ENCODE measurements around the gene TBC1D14.

The TBC1D14 gene

DNA sequence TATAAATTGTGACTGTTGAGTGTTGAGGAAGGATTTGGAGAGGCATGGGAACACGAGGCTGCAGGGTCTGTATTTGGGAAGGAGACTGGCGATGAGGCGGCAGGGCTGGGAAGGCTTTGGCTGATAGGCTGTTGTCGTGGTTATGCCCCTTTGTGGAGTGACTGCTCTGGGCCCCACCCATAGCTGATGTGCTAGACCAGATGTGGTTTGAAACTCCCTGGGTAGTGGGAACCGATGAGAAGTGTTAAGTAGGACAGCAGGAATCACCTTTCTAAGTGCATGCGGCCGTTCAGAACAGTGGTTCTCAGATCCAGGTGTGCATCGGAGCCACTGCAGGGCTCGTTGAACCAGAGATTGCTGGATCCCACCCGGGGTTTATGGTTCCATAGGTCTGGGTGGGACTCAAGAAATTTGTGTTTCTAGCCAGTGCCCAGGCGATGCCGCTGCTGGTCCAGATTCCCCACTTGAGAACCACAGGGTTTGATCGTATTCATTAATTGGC, 42.3 kb downstream of the TBC1D14 start:
- no peak for DNase-seq (ENCODE audit: low read depth in 2 of 2)

DNA sequence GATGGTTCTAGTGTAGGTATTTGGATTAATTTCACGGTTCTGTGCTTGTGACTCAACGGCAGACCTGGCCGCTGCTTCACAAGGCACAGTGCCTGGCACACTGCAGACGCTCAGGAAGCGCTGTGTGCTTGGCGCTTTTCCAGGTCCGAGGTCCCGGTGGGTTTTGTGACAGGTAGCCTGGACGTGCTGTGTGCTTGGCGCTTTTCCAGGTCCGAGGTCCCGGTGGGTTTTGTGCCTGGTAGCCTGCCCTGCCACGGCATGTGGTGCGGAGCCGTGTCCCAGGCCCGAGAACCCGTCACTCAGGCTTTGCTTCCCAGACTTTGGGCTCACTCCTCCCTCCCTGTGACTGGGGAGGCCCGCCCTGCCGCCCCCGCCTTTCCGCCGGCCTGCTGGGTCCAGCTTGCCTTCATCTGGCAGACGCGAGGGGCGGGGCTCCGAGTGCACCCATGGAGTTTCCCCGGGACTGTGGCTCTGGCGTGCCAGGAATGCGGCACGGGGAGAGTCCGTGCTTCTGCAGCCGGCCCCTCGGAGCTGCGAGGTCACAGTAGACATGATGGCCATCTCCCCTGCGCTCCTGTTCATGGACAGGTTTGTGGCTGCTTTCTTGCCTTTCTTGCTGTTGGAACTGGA, 44.2 kb downstream of the TBC1D14 start:
- no peak for DNase-seq (ENCODE audit: low read depth in 2 of 2)

DNA sequence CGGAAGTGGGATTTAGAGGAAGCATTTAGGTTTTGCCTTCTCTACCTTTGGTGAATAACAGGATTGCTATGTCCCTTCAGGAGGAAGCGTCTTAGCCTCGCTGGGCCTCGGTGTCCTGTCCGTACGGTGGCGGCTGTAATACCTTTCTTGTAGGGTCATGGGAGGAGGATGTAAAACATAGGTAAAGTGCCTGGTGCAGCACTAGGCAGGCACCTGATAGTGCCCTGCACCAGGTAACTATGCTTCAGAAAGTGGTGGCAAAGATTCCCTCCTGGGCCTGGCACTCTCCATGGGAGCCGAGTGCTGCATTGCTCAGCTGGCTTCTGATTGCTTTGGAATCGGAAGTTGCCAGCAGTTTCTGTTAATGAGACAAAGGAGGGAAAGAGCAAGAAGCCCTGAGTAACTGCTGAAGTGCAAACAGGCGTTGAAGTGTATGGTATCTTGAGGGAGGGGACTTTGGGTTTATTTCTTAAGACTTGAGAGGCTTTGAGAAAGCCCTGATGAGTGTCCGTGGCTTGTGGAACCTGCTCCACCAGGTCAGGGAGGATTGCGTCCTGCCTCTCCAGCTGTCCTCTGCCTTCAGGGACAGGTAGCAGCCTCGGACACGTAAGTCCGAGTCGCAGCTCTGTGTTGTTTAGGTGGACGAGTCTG, 45.8 kb downstream of the TBC1D14 start:
- DNase-seq (ENCODE audit: low read depth in 2 of 2): no peak

DNA sequence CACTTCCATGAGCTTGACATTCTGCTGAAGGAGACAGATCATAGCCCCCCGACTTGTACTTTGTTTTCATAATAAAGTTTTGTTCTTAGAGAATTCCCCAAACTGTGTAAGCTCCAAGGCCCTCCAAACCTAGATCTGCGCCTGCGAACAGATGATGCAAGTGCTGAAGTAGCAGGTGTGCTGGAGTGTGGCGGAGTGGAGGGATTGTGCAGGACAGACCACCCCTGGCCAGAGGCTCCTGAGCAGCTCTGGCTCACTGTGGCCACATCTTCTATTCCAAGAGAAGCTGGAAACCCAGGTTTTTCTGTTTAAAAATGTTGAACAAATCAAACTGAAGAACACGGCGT, 46.4 kb downstream of the TBC1D14 start:
- no peak for DNase-seq (ENCODE audit: low read depth in 2 of 2)

DNA sequence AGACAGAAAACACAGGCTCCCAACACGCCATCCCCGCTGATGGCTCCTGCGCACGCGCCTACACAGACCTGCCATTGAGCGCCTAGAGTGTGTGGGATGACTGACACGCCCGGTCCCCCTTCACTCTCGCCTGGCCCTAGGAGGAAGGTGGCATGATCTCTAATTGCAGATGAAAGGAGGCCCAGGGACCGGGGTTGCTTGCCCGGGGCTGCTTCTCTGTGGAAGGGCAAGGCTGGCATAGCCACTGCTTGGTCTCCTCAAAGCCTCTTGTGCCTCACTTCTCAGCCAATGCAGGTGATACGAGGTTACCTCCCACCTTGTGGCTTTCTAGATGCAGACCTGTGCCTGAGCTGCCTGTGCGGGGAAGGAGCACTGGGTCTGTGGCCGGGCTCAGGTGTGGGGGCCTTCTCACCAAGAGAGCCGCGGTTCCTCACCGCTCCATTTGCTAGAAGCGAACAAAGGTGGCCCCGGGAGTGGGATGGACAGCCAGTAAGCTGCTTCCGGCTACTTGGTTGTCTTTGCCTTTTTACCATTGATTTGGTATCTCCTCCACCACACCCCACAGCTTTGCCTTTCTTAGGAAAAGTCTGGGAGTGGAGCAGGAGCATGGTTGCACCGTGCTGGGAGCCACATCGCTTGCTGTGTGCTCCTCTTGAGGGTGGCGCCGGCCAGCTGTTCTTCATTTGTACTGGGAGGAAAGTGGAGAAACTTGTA, 47.0 kb downstream of the TBC1D14 start:
- DNase-seq (ENCODE audit: low read depth in 2 of 2): no peak

DNA sequence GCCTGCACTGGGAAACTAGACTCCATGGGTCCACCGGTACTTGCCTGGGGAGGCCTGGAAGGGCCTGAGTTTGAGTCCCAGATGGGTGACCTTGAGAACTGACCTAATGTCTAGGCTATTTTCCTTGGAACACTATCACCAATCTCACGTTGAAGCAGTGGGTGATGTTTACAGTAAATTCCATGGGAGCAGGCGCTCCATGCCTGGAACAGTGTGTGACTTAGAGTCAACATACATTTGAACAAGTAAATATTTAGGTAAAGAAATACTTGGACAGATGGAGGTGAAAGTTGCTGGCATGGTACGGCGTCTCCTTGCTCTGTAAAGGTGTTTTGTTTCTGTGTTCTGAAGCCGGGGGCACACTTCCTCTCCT, 47.5 kb downstream of the TBC1D14 start:
- DNase-seq (ENCODE audit: low read depth in 2 of 2): no peak

DNA sequence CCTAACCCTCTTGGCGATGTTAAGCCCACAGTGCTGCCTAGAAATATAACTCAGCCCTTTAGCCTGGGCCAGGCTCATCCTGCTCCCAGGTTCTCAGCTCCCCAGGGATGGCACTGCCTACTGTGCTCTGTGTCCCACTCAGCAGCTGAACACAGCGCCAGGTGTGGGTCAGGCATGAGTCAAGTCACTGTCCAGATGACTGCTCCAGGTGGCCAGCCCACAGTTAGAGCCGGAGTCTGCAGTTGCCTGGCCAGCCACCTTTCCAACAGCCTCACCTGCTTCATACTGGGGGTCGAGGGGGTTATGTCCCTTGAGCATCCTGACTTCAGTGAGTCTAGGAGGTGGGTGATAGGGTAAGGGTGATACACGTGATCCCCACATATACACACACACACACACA, 48.4 kb downstream of the TBC1D14 start:
- no peak for DNase-seq (ENCODE audit: low read depth in 2 of 2)

DNA sequence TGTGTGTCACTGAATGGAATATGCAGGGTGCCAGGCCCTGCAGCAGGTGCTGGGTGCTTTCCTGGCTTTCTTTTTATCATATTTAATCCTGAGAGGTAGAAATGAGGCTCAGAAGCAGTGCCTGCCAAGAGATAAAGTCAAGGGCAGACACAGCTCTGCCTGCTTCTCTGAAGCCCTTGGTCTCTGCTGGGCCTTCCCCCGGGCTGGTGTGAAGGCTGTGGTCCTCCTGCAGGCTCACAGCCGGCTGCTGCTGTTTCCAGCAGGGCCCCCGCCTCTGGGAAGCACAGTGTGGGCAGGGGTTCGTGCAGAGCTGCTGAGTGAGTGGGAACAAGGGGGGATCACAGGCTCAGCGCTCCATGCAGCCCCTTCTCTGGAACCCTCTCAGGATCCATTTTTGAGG, 49.6 kb downstream of the TBC1D14 start:
- DNase-seq (ENCODE audit: low read depth in 2 of 2): no peak

DNA sequence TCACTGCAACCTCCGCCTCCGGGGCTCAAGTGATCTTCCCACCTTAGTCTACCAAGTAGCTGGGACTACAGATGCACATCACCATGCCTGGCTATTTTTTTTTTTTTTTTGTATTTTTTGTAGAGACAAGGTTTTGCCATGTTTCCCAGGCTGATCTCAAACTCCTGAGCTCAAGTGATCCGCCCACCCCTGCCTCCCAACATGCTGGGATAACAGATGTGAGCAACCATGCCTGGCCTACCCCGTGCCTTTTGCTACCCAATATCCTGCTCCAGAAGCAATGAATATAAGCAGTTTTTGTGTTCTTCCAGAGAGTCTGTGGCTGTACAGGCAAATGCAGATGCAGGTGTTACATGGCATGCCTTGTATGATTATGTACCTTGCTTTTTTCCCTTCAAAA, 50.5 kb downstream of the TBC1D14 start:
- no peak for DNase-seq (ENCODE audit: low read depth in 2 of 2)

DNA sequence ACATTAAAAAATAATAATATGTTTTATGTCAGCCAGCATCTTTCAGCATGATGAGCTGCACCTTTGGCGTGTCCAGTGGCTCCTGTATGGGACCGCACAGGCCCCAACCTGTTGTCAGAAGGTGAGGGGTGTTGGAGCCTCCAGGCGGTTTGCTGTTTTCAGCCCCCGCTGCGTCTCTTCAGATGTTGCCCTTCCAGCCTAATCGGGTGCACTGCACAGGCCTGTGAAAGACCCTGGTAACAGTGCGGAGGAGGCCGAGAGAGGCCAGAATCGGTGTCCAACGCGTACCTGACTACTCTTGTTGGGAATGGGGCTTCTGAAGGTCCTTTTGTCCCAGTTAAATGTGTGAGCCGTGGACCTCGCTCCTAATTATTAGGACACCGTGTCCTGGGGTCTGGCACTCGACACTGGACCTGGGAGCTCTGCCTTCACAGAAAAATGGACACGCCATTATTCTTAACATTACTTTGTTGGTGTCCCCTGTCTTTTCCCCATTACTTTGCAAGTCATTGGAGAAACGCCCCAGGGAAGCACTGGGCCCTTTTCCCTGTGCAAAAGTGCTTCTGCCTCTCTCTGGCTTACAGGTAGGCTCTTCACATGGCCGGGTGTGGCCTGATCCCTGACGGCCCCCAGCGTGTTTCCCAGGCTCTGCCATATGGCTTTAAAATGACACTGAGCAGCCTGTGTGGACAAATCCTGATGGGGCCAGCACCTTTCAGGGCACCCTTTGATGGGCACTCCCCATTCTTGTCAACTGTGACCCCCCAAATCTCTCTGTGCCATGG, 51.2 kb downstream of the TBC1D14 start:
- DNase-seq (ENCODE audit: low read depth in 2 of 2): no peak

DNA sequence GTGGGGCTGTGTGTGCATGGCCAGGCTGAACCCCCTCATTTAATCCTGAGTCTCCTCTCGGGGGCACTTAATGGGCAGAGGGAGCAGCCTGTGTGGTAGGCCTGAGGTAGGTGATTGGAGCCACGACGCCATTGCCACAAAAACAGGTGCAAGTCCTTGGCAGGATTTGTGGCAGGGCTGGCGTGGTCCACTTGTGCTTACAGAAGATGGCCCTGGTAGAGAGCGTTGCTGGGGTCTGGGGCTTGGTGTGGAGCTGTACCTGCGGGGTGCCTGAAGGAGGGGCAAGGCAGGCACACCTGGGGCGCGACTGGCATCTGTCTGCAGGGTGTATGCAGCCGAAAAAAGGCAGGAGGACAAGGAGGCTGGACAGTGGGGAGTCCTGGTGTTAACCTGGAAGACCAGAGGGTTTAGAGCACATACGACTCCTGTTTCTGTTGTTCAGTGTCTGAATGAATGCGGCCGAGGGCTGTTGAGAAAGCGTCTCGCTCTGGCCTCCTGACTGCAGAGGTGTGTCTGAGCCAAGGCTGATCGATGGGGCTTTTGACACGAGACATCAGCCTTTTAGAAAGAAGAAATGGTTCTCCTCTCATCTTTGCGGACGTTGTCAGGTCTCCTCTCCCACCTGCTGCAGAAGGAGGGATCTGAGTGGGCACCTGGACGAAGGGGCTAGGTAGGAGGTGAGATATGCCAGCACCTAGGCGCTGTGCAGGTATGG, 52.0 kb downstream of the TBC1D14 start:
- no peak for DNase-seq (ENCODE audit: low read depth in 2 of 2)

DNA sequence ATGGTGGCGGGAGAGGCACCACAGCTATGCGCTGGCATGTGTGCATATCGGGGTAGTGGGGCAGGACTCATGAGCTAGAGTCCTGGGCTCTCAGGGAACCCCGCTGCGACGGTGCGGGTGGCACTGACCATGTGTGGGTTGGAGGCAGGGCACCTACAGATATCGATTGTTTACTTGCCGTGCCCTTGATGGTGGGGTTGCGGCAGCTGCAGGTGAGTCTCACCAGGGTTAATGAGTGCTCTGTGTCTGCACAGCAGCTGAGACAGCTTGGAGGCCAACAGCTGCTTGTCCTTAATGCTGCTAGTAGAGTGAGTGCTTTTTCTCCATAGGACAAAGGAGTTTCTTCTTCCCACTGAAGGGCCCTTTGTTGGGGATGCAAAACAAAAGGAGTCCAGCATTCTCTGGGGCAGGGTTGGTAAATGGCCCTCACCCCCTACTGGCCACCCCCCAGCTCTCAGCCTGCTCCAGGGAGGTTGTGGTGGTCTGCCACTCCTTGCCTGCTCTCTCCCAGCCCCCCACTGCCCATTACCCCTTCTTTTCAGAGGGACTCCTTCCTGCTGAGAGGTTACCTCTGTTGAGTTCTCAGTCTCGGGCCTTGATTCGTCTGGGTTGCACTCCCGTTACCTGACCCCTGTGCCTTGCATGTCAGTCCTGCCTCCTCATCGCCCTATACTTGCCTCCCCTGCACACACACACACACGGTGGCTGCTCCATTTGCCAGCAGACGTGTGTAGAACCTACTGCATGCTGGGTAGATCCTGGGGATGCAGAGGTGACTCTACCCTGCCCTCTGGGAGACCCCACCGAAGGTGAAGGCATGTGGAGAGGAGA, 52.8 kb downstream of the TBC1D14 start:
- DNase-seq (ENCODE audit: low read depth in 2 of 2): no peak

DNA sequence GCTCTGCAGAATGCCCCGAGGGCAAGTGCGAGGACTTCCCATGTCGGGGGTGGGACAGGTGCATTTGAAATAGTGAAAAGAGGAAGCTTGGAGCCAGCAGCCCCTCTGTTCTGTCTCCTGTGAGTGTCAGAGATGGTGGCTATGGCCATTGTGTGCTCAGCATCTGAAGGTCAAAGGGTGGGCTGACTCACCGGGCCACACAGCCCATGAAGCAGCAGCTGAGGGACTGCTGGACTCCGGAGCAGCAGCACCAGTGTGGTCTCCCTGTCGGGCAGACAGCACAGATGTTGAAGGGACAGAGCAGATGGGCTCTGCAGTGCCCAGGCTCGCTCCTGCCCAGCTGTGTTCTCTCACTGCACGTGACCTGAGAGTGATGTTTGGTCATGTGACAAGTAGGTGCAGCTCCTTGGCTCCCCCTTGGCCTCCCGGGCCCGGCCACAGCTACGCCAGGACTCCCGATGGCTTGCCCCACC, 53.5 kb downstream of the TBC1D14 start:
- DNase-seq (ENCODE audit: low read depth in 2 of 2): no peak

DNA sequence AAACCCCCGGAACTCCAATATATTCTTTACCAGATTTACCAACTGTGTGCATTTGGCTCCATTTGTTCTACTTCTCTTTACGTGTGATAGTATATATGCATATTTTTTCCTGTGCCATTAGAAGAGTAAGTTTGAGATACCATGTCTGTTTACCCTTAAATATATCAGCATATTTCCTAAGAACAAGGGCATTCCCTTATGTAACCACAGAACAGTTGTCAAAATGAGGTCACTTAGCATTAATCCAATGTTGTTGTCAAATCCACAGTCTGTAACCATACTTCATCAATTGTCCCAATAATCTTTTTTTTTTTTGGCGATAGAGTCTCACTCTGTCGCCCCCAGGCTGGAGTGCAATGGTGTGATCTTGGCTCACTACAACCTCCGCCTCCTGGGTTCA, 55.2 kb downstream of the TBC1D14 start:
- DNase-seq (ENCODE audit: low read depth in 2 of 2): no peak

DNA sequence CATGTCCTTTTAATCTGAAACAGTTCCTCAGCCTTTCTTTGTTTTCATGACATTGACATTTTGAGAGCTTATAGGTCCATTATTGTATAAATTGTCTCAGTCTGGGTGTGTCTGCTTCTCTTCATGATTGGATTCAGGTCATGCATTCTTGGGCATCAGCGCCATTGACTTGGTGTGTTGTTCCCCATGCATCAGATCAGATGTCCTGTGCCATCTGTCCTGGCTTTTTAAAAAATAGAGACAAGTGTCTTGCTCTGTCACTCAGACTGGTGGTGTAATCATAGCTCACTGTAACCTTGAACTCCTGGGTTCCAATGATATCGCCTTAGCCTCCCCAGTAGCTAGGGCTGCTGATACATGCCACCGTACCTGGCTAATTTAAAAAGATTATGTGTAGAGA, 55.7 kb downstream of the TBC1D14 start:
- no peak for DNase-seq (ENCODE audit: low read depth in 2 of 2)

DNA sequence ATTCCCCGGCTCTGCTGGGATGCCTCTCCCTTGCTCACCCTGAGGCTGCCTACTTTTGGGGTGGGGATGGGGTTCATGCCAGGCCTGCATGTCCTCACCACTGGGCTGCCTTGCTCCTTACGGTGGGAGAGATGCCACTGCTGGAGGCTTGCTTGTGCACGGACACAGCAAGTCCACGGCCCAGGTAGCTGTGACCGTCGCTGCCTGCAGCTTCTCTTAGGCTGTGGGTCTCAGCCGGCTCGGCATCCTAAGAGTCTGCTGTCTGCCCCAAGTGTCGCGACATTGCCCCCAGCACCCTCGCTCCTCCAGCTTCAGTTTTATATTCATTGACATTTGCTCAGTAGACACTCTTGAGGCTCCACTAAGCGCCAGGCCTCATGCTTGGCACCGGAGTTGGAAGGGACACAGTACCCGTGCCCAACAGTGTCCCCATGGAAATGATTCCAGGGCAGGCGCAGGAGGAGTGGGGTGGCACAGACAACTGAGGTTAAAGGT, 58.3 kb downstream of the TBC1D14 start:
- DNase-seq (ENCODE audit: low read depth in 2 of 2): no peak

DNA sequence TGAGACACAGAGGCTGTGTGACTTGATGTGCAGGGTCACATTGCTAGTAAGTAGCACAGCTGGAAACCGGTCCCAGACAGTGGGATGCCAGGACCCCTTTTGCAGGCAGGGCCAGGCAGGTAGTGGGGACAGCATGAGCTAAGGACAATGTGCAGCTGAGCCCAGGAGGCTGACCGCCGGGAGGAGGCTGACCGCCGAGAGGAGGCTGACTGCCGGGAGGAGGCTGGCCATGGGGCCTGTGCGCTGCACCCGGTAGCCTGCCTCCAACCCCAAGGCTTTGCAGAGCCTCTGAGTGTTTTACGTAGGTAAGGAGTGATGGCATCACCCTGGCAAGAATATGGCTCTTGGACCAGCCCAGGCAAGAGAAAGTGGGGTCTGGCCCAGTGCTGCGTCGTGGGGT, 58.9 kb downstream of the TBC1D14 start:
- DNase-seq (ENCODE audit: low read depth in 2 of 2): no peak

DNA sequence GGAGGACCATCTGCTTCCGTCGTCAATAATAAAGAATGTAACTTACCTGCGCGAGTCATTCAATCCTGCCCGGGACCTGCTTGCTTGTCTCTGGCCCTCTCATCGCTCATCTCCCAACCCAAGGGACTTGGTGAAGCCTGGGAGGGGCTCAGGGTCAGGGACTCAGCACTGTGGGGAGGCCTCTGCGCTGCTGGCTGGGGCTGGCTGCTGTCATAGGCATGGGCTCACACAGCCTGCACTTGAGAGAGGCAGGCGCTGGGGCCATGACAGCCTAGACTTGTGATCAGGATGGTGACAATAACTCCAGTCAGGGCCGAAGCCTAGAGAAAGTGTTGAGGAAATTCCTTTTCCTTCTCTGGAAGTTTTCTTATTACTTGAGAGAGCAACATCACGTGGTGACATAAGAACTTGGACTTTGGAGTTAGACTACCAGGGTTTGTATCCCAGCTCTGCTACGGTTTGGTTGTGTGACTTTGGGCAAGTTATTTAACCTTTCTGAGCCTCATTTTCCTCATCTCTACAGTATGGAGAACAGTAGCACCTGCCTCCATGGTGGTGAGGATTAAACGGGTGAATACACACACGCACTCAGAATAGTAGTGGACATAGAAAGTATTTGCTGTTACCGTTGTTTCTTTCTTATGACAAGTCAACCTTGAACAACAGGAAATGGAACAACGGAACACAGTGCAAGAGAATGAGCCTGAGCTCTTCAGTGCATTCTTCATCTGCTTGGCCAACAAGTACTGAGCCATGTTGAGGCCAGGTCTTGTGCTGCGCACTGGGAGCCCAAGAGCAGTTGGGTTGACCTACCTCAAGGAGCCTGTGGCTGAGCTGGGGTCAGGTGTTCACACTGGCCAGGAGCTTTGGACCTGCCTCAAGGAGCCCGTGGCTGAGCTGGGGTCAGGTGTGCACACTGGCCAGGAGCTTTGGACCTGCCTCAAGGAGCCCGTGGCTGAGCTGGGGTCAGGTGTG, 60.5 kb downstream of the TBC1D14 start:
- DNase-seq (ENCODE audit: low read depth in 2 of 2): no peak
